DND-41 (cell line): Measurements from ENCODE around the gene SLC35E2B.
"Not testable (repeated sequence)": the region's sequence is repeated elsewhere in the genome, so short reads cannot be mapped to it uniquely, and the experiment has no call there.

Experiments
- EZH2 ChIP-seq: IDR thresholded peaks from 3 replicates; pipeline ENCODE4 v1.6.1; 2012; ENCODE audit warnings: borderline replicate concordance, low read depth, mild to moderate bottlenecking, moderate library complexity, low read length, inconsistent platforms; ENCODE audit not compliant: severe bottlenecking
- TF ChIP-seq, protein P1 (sequence below): IDR thresholded peaks from 2 replicates; pipeline ENCODE4 v1.5.1; 2012; ENCODE audit warnings: borderline replicate concordance, low read length, moderate library complexity, mild to moderate bottlenecking; ENCODE audit not compliant: poor library complexity, severe bottlenecking; ENCODE audit errors: extremely low read depth

DNA sequence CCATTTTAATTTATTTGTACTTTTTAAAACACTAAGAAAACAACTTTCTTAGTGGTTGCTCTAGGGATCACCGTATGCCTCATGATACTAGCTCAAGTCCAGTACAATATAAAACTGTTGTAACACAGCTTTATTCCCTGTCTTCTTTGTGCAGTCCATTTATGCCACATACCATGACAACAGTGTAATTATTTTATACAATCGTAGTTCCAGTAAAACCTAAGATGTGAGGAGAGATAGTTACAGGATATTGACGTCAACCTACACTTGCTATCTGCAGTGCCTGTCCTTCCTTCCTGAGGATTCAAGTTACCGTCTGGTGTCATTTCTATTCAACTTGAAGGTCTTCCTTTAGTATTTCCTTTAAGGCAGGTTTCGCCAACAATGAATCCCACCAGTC lies 46.3 kb downstream of the SLC35E2B start:
- TF ChIP-seq, protein P1, sequence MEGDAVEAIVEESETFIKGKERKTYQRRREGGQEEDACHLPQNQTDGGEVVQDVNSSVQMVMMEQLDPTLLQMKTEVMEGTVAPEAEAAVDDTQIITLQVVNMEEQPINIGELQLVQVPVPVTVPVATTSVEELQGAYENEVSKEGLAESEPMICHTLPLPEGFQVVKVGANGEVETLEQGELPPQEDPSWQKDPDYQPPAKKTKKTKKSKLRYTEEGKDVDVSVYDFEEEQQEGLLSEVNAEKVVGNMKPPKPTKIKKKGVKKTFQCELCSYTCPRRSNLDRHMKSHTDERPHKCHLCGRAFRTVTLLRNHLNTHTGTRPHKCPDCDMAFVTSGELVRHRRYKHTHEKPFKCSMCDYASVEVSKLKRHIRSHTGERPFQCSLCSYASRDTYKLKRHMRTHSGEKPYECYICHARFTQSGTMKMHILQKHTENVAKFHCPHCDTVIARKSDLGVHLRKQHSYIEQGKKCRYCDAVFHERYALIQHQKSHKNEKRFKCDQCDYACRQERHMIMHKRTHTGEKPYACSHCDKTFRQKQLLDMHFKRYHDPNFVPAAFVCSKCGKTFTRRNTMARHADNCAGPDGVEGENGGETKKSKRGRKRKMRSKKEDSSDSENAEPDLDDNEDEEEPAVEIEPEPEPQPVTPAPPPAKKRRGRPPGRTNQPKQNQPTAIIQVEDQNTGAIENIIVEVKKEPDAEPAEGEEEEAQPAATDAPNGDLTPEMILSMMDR = not testable (repeated sequence)
- TF ChIP-seq EZH2 = not testable (repeated sequence)
